GM12878 (cell line): ENCODE measurements around the gene FBXL16. TPM values are rescaled to one million over a fixed set of nuclear protein-coding genes. Genes with fewer than 3 reads are reported as not detected.

Source experiments
- ATAC-seq: fragments of 200-7000 bp; cut with Tn5 transposase; 3 replicates; pipeline ENCODE4 v1.9.1; 2020; ENCODE audit warnings: mild to moderate bottlenecking, moderate library complexity
- BruUV-seq: library from RNA; stranded (reverse); fragments of 400-500 nt; replicated peaks from 2 replicates; lab custom pipeline; 2021; lab: Mats Ljungman, UMichigan
- CTCF ChIA-PET: fragments of 300-600 bp; sonication (Branson Sonifier 250); formaldehyde crosslinking; extraction: SDS; loops from one replicate; lab custom pipeline; 2021; ENCODE audit warnings: inconsistent platforms; lab: Yijun Ruan, JAX
- POLR2A ChIA-PET: fragments of 350-600 bp; formaldehyde crosslinking; extraction: SDS; loops from one replicate; lab custom pipeline; 2021; ENCODE audit warnings: inconsistent platforms; lab: Charles Lee
- RAD21 ChIA-PET: fragments of 300-600 bp; sonication (Branson Sonifier 250); formaldehyde crosslinking; loops from one replicate; lab custom pipeline; 2023; ENCODE audit warnings: antibody characterized with exemption; ENCODE audit not compliant: unreplicated experiment; lab: Charles Lee
- SMC1A ChIA-PET: fragments of 300-600 bp; sonication (Branson Sonifier 250); formaldehyde crosslinking; loops from one replicate; lab custom pipeline; 2023; ENCODE audit not compliant: unreplicated experiment, uncharacterized antibody; lab: Charles Lee
- DNase-seq: peaks from one replicate; pipeline ENCODE4 v3.0.0-alpha.2; 2011; ENCODE audit warnings: low read depth, low spot score
- FAIRE-seq: peaks from 3 replicates; lab custom pipeline; 2011; peaks lifted over from hg19 to GRCh38; lab: Jason Lieb, UNC
- H2AFZ ChIP-seq: 2 replicates; pipeline ENCODE4 v1.6.0; 2011; ENCODE audit warnings: low read depth, low read length, control low read depth; ENCODE audit not compliant: control insufficient read depth
- H3K27ac ChIP-seq: 2 replicates; pipeline ENCODE4 v1.5.1; 2011; ENCODE audit warnings: control low read depth; ENCODE audit not compliant: control insufficient read depth, insufficient read depth
- H3K27me3 ChIP-seq, 2 experiments: replicated peaks in 1 of 2; 2 replicates each; pipeline versions ENCODE4 v1.6.0 to v1.6.1; 2011; ENCODE audit warnings: low read length in 1 of 2; ENCODE audit not compliant: control insufficient read depth in 2 of 2, insufficient read depth in 2 of 2
- H3K36me3 ChIP-seq, 2 experiments: 2 replicates each; pipeline ENCODE4 v1.5.1; 2011; ENCODE audit warnings: low read length in 1 of 2; ENCODE audit not compliant: control insufficient read depth in 2 of 2, insufficient read depth in 2 of 2
- H3K4me1 ChIP-seq: 2 replicates; pipeline ENCODE4 v1.6.1; 2011; ENCODE audit warnings: mild to moderate bottlenecking, low read length, moderate library complexity, mixed read lengths; ENCODE audit not compliant: control insufficient read depth, insufficient read depth
- H3K4me2 ChIP-seq: 2 replicates; pipeline ENCODE4 v1.6.0; 2011; ENCODE audit warnings: control low read depth; ENCODE audit not compliant: control insufficient read depth, insufficient read depth
- H3K4me3 ChIP-seq: fragments of 200-600 bp; sonication (generic); 2 replicates; pipeline ENCODE4 v1.5.1; 2016
- H3K79me2 ChIP-seq: 2 replicates; pipeline ENCODE4 v1.6.0; 2011; ENCODE audit warnings: low read length; ENCODE audit not compliant: control insufficient read depth, insufficient read depth
- H3K9ac ChIP-seq: 2 replicates; pipeline ENCODE4 v1.8.0; 2011; ENCODE audit warnings: low read length, control low read depth, mixed read lengths; ENCODE audit not compliant: control insufficient read depth, insufficient read depth
- H3K9me3 ChIP-seq: replicated peaks from 3 replicates; pipeline ENCODE4 v1.5.1; 2011; ENCODE audit warnings: mild to moderate bottlenecking, low read length; ENCODE audit not compliant: control insufficient read depth, insufficient read depth
- H4K20me1 ChIP-seq: 2 replicates; pipeline ENCODE4 v1.6.0; 2011; ENCODE audit not compliant: control insufficient read depth, insufficient read depth
- ATF2 ChIP-seq: IDR thresholded peaks from 2 replicates; pipeline ENCODE4 v1.6.1; 2012; ENCODE audit warnings: low read length, inconsistent platforms
- BRCA1 ChIP-seq: IDR thresholded peaks from 2 replicates; pipeline ENCODE4 v1.6.1; 2011; ENCODE audit warnings: low read depth, low read length, improper control_type of control experiment
- FOS ChIP-seq: IDR thresholded peaks from 3 replicates; pipeline ENCODE4 v1.6.1; 2011; ENCODE audit warnings: borderline replicate concordance; ENCODE audit not compliant: insufficient read length; ENCODE audit errors: extremely low read depth
- KLF5 ChIP-seq: fragments of 450-650 bp; IDR thresholded peaks from 2 replicates; pipeline ENCODE4 v1.6.1; 2014; ENCODE audit warnings: mild to moderate bottlenecking; ENCODE audit not compliant: partially characterized antibody
- MTA3 ChIP-seq: IDR thresholded peaks from 2 replicates; pipeline ENCODE4 v1.6.1; 2012; ENCODE audit warnings: low read length, inconsistent platforms, borderline replicate concordance
- NRF1 ChIP-seq: conservative IDR thresholded peaks from 2 replicates; pipeline ENCODE4 v1.6.1; 2011; ENCODE audit warnings: mild to moderate bottlenecking, low read depth, low read length, improper control_type of control experiment
- SKIL ChIP-seq: fragments of 450-650 bp; IDR thresholded peaks from 2 replicates; pipeline ENCODE4 v1.6.1; 2017; ENCODE audit warnings: mild to moderate bottlenecking, low read depth, inconsistent platforms; ENCODE audit not compliant: poor library complexity, severe bottlenecking
- ZNF622 ChIP-seq: fragments of 450-650 bp; IDR thresholded peaks from 2 replicates; pipeline ENCODE4 v1.6.1; 2017; ENCODE audit warnings: mild to moderate bottlenecking, inconsistent platforms
- WGBS: methylation state at CpG from one replicate; pipeline ENCODE4 v1.1.6; 2016; ENCODE audit warnings: low lambda C conversion rate; ENCODE audit not compliant: insufficient replicate concordance, insufficient coverage; ENCODE audit errors: missing lambda C conversion rate; 5-methylcytosine and 5-hydroxymethylcytosine counted together
- in situ Hi-C: fragments of 300-500 bp; cut with MboI; formaldehyde crosslinking; loops from 9 replicates; pipeline ENCODE4 v1.14.3; 2018; ENCODE audit warnings: mixed read lengths
- intact Hi-C: fragments of 100-400 bp; cut with micrococcal nuclease; formaldehyde crosslinking; loops from one replicate; pipeline ENCODE4 v1.14.2; 2022; ENCODE audit not compliant: unreplicated experiment
- polyA plus RNA-seq, 11 experiments: library from polyadenylated mRNA; depleted of rRNA in 4 of 11; unstranded in 6 of 11; stranded (reverse) in 5 of 11; fragments of >200 nt; fragmentation: Nextera tagmentation in 4 of 11; fragmentation: Illumina TruSeq in 1 of 11; extraction: Ambion mirVana in 4 of 11; extraction: Trizol in 1 of 11; gene quantifications; 1 replicate in 1 of 11; 2 replicates in 10 of 11; pipeline versions ENCODE4 v1.2.1 to v1.2.3, GENCODE V29; 2011 to 2016; ENCODE audit warnings: inconsistent platforms in 2 of 11, missing spikeins in 2 of 11, low read depth in 1 of 11
- total RNA-seq, 4 experiments: library from RNA; depleted of rRNA in 3 of 4; stranded (reverse); fragments of >200 nt in 3 of 4; fragmentation: Illumina TruSeq in 1 of 4; extraction: Trizol in 1 of 4; gene quantifications; 2 replicates each; pipeline versions ENCODE4 v1.2.1 to v1.2.3, GENCODE V29; 2013 to 2021
- TF ChIP-seq, protein P1 (sequence below): fragments of 150-350 bp; IDR thresholded peaks from 2 replicates; pipeline ENCODE4 v1.6.1; 2014; ENCODE audit warnings: mild to moderate bottlenecking, low read depth, low read length
- TF ChIP-seq, protein P2 (sequence below): fragments of 450-650 bp; IDR thresholded peaks from 2 replicates; pipeline ENCODE4 v1.6.1; 2017; ENCODE audit warnings: antibody characterized with exemption, mild to moderate bottlenecking, moderate library complexity

Gene FBXL16
- total and polyA plus RNA-seq, 10 of the 15 experiments (the other 5 are each of a cell fraction or from before 2014, with no cell fraction given): 0.13 to 1.4 (median 0.24) TPM

DNA sequence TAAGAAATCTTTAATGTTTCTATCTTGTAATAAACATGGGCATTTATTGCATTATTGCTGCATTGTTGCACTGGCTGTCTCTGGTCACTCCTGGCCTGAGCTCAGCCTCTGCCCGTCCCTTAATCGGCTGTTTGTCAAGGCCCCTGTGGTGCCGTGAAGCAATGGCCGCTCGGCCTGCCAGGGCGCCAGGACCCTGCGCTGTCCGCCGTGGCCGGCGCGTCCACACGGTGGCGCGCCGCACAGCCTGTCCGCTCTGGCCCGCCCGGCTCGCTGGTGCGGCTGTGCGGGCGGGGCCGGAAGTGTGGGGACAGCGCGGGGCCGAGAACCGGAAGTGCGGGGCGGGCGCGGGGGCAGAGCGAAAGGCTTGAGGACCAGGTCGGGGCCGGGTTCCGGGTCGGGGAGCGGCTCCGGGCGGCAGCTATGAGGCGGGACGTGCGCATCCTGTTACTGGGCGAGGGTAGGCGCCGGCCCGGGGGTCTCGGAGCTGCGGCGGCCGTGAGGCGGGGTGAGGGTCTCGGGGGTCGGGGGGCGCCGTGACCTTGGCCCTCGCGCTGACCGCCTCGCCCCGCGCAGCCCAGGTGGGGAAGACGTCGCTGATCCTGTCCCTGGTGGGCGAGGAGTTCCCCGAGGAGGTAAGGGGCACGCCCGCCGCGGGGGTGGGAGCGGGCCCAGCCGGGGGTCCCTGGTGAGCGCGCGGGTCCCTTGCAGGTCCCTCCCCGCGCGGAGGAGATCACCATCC, 37.7 kb downstream of the FBXL16 start, which contains the start of gene RHOT2:
Gene RHOT2 (plus strand): TSS at position 353 of the 739 bp plus-strand sequence. CDS start 68 bp downstream, at position 421.
- Histone ChIP-seq H2AFZ (peak within 1 kb of the TSS; percentile 84), H4K20me1 (no peaks in the 10 kb centered on the region; the same call in 1 of the 2 replicates), H3K36me3 (peaks cover 0 to 16% of the 10 kb centered on the region in 2 experiments; a peak in 3 of 4 replicates), H3K4me3 (peak within 1 kb of the TSS; percentile 90), H3K4me1 (peaks cover 2% of the 10 kb centered on the region; the same call in 1 of the 2 replicates), H3K9me3 (no peaks in the 10 kb centered on the region), H3K4me2 (peak within 1 kb of the TSS; percentile 82), H3K79me2 (peaks cover 16% of the 10 kb centered on the region), H3K27me3 (no peaks in the 10 kb centered on the region), H3K9ac (peak within 1 kb of the TSS; percentile 97), H3K27ac (peak within 1 kb of the TSS; percentile 73)
- WGBS: 2% methylated on average over 64 of the region's 78 CpGs
- intact Hi-C loops (loop anchor here (10.0 kb wide), 1 partner anchor 273 kb away; the partner anchor contains the start of gene NME4), in situ Hi-C loops (loop anchor here (10.0 kb wide), 1 partner anchor 273 kb away; the partner anchor contains the start of gene NME4)
- RAD21 ChIA-PET: interaction anchor here (1.3 kb wide), 1 partner anchor 22 kb away, joined by 3 read pairs; the partner anchor contains the start of gene WDR24
- SMC1A ChIA-PET: no interaction called here
- POLR2A ChIA-PET: interaction anchor here (0.7 to 1.2 kb wide), 4 partner anchors 13 to 1801 kb away, joined by 3 to 4 read pairs (median 4); partner anchors contain the start of genes METTL26, STUB1 and WDR90
- peak; percentile 99 for ATAC-seq
- peak; percentile 52 for FAIRE-seq
- DNase-seq: peak; percentile 48
- CTCF ChIA-PET: interaction anchor here (0.6 to 1.8 kb wide), 6 partner anchors 8 to 292 kb away, joined by 3 to 11 read pairs (median 4); partner anchors contain the start of genes METTL26, STUB1 and WDR90
- no TSS peak for BruUV-seq
- TF ChIP-seq FOS: no peak
- TF ChIP-seq MTA3: no peak
- TF ChIP-seq SKIL: no peak
- no peak for TF ChIP-seq ATF2
- no peak for TF ChIP-seq BRCA1
- TF ChIP-seq, protein P1, sequence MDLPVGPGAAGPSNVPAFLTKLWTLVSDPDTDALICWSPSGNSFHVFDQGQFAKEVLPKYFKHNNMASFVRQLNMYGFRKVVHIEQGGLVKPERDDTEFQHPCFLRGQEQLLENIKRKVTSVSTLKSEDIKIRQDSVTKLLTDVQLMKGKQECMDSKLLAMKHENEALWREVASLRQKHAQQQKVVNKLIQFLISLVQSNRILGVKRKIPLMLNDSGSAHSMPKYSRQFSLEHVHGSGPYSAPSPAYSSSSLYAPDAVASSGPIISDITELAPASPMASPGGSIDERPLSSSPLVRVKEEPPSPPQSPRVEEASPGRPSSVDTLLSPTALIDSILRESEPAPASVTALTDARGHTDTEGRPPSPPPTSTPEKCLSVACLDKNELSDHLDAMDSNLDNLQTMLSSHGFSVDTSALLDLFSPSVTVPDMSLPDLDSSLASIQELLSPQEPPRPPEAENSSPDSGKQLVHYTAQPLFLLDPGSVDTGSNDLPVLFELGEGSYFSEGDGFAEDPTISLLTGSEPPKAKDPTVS: peak; percentile 63; the same call in 1 of the 2 replicates
- TF ChIP-seq, protein P2, sequence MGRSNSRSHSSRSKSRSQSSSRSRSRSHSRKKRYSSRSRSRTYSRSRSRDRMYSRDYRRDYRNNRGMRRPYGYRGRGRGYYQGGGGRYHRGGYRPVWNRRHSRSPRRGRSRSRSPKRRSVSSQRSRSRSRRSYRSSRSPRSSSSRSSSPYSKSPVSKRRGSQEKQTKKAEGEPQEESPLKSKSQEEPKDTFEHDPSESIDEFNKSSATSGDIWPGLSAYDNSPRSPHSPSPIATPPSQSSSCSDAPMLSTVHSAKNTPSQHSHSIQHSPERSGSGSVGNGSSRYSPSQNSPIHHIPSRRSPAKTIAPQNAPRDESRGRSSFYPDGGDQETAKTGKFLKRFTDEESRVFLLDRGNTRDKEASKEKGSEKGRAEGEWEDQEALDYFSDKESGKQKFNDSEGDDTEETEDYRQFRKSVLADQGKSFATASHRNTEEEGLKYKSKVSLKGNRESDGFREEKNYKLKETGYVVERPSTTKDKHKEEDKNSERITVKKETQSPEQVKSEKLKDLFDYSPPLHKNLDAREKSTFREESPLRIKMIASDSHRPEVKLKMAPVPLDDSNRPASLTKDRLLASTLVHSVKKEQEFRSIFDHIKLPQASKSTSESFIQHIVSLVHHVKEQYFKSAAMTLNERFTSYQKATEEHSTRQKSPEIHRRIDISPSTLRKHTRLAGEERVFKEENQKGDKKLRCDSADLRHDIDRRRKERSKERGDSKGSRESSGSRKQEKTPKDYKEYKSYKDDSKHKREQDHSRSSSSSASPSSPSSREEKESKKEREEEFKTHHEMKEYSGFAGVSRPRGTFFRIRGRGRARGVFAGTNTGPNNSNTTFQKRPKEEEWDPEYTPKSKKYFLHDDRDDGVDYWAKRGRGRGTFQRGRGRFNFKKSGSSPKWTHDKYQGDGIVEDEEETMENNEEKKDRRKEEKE: peak; percentile 62
- TF ChIP-seq KLF5: peak; percentile 87
- TF ChIP-seq NRF1: no peak
- no peak for TF ChIP-seq ZNF622
